HEK293 (cell line): ENCODE results near the gene TEAD1.

Experiments
- CTCF ChIA-PET: fragments of 350-600 bp; formaldehyde crosslinking; extraction: SDS; loops from one replicate; lab custom pipeline; 2021; ENCODE audit warnings: antibody characterized with exemption; lab: Yijun Ruan, JAX
- POLR2A ChIA-PET: fragments of 300-600 bp; formaldehyde crosslinking; extraction: SDS; loops from one replicate; lab custom pipeline; 2020; ENCODE audit warnings: antibody characterized with exemption, inconsistent platforms; lab: Yijun Ruan, JAX
- H3K27ac ChIP-seq: fragments of 200-500 bp; sonication (Bioruptor generic); 2 replicates; pipeline ENCODE4 v1.5.1; 2014; ENCODE audit warnings: low read depth, low read length, control low read depth, inconsistent platforms; ENCODE audit errors: extremely low read depth
- H3K36me3 ChIP-seq, 2 experiments: fragments of 200-500 bp in 1 of 2; sonication (Bioruptor generic) in 1 of 2; 1 replicate in 1 of 2; 2 replicates in 1 of 2; pipeline ENCODE4 v1.5.1; 2014 to 2017; ENCODE audit warnings: inconsistent platforms in 2 of 2, low read length in 2 of 2; ENCODE audit not compliant: control insufficient read depth in 2 of 2, insufficient read depth in 1 of 2
- H3K4me1 ChIP-seq: fragments of 200-500 bp; sonication (Bioruptor generic); 2 replicates; pipeline ENCODE4 v1.5.1; 2014; ENCODE audit warnings: mild to moderate bottlenecking, low read length, inconsistent platforms; ENCODE audit not compliant: control insufficient read depth, insufficient read depth
- H3K4me3 ChIP-seq: 2 replicates; pipeline ENCODE4 v1.5.1; 2011; ENCODE audit warnings: low read depth, mild to moderate bottlenecking, control low read depth, low read length, moderate library complexity
- H3K9me3 ChIP-seq: fragments of 200-500 bp; sonication (Bioruptor generic); 2 replicates; pipeline ENCODE4 v1.5.1; 2014; ENCODE audit warnings: low read depth, low read length, inconsistent platforms; ENCODE audit not compliant: control insufficient read depth, insufficient read depth
- BCL6B ChIP-seq: fragments of 450-650 bp; formaldehyde crosslinking; IDR thresholded peaks from 2 replicates; pipeline ENCODE4 v1.5.1; 2017; ENCODE audit warnings: missing biosample characterization, missing genetic modification characterization
- KLF10 ChIP-seq: fragments of 450-650 bp; IDR thresholded peaks from 2 replicates; pipeline ENCODE4 v1.5.1; 2018; ENCODE audit warnings: missing biosample characterization, mild to moderate bottlenecking, missing genetic modification characterization
- KLF8 ChIP-seq: fragments of 450-650 bp; formaldehyde crosslinking; IDR thresholded peaks from 2 replicates; pipeline ENCODE4 v1.5.1; 2016; ENCODE audit warnings: missing biosample characterization, missing genetic modification characterization
- KLF9 ChIP-seq: fragments of 450-650 bp; formaldehyde crosslinking; IDR thresholded peaks from 2 replicates; pipeline ENCODE4 v1.5.1; 2016; ENCODE audit warnings: missing biosample characterization, missing genetic modification characterization, low read depth
- TCF7L2 ChIP-seq: IDR thresholded peaks from 2 replicates; pipeline ENCODE4 v1.6.1; 2011; ENCODE audit warnings: low read depth, mild to moderate bottlenecking, inconsistent platforms, low read length, moderate library complexity, borderline replicate concordance
- ZBTB1 ChIP-seq: fragments of 450-650 bp; formaldehyde crosslinking; IDR thresholded peaks from 2 replicates; pipeline ENCODE4 v1.5.1; 2016; ENCODE audit warnings: missing biosample characterization, missing genetic modification characterization
- ZBTB11 ChIP-seq: fragments of 450-650 bp; formaldehyde crosslinking; conservative IDR thresholded peaks from 2 replicates; pipeline ENCODE4 v1.5.1; 2016; ENCODE audit warnings: low read depth, missing biosample characterization, missing genetic modification characterization
- ZBTB17 ChIP-seq: fragments of 450-650 bp; formaldehyde crosslinking; IDR thresholded peaks from 2 replicates; pipeline ENCODE4 v1.5.1; 2016; ENCODE audit warnings: missing biosample characterization, missing genetic modification characterization
- ZEB2 ChIP-seq: fragments of 450-650 bp; formaldehyde crosslinking; IDR thresholded peaks from 2 replicates; pipeline ENCODE4 v1.5.1; 2016; ENCODE audit warnings: missing biosample characterization, missing genetic modification characterization
- ZNF138 ChIP-seq: fragments of 450-650 bp; formaldehyde crosslinking; IDR thresholded peaks from 2 replicates; pipeline ENCODE4 v1.5.1; 2016; ENCODE audit warnings: missing biosample characterization, missing genetic modification characterization, borderline replicate concordance
- ZNF146 ChIP-seq: fragments of 450-650 bp; formaldehyde crosslinking; IDR thresholded peaks from 2 replicates; pipeline ENCODE4 v1.5.1; 2016; ENCODE audit warnings: missing biosample characterization, missing genetic modification characterization
- ZNF155 ChIP-seq: fragments of 450-650 bp; formaldehyde crosslinking; IDR thresholded peaks from 2 replicates; pipeline ENCODE4 v1.5.1; 2016; ENCODE audit warnings: missing biosample characterization, missing genetic modification characterization
- ZNF16 ChIP-seq: fragments of 450-650 bp; formaldehyde crosslinking; IDR thresholded peaks from 2 replicates; pipeline ENCODE4 v1.5.1; 2016; ENCODE audit warnings: low read depth, missing biosample characterization, missing genetic modification characterization
- ZNF175 ChIP-seq: fragments of 450-650 bp; formaldehyde crosslinking; IDR thresholded peaks from 2 replicates; pipeline ENCODE4 v1.5.1; 2016; ENCODE audit warnings: missing biosample characterization, missing genetic modification characterization
- ZNF18 ChIP-seq: fragments of 450-650 bp; formaldehyde crosslinking; IDR thresholded peaks from 2 replicates; pipeline ENCODE4 v1.5.1; 2016; ENCODE audit warnings: missing biosample characterization, missing genetic modification characterization
- ZNF202 ChIP-seq: fragments of 450-650 bp; formaldehyde crosslinking; IDR thresholded peaks from 2 replicates; pipeline ENCODE4 v1.5.1; 2016; ENCODE audit warnings: missing biosample characterization, missing genetic modification characterization, borderline replicate concordance
- ZNF248 ChIP-seq: fragments of 450-650 bp; formaldehyde crosslinking; IDR thresholded peaks from 2 replicates; pipeline ENCODE4 v1.5.1; 2017; ENCODE audit warnings: missing biosample characterization, missing genetic modification characterization
- ZNF488 ChIP-seq: fragments of 450-650 bp; formaldehyde crosslinking; IDR thresholded peaks from 2 replicates; pipeline ENCODE4 v1.5.1; 2016; ENCODE audit warnings: missing biosample characterization, missing genetic modification characterization
- ZNF501 ChIP-seq: fragments of 450-650 bp; formaldehyde crosslinking; IDR thresholded peaks from 2 replicates; pipeline ENCODE4 v1.5.1; 2016; ENCODE audit warnings: missing biosample characterization, missing genetic modification characterization
- ZNF518A ChIP-seq: fragments of 450-650 bp; formaldehyde crosslinking; conservative IDR thresholded peaks from 2 replicates; pipeline ENCODE4 v1.5.1; 2016; ENCODE audit warnings: low read depth, missing biosample characterization, missing genetic modification characterization
- ZNF645 ChIP-seq: fragments of 450-650 bp; formaldehyde crosslinking; IDR thresholded peaks from 2 replicates; pipeline ENCODE4; 2016; ENCODE audit warnings: missing biosample characterization, missing genetic modification characterization
- ZNF747 ChIP-seq: fragments of 450-650 bp; formaldehyde crosslinking; IDR thresholded peaks from 2 replicates; pipeline ENCODE4 v1.5.1; 2016; ENCODE audit warnings: missing biosample characterization, missing genetic modification characterization
- ZNF777 ChIP-seq: fragments of 450-650 bp; formaldehyde crosslinking; IDR thresholded peaks from 2 replicates; pipeline ENCODE4 v1.5.1; 2017; ENCODE audit warnings: missing biosample characterization, missing genetic modification characterization, borderline replicate concordance

Gene TEAD1

GRCh38 chr11:12636871-12637410, 37.3 kb upstream of the TEAD1 start:
- H3K27ac ChIP-seq, result no peak overlapping the region
- no peaks in the 10 kb centered on the region for H3K36me3 ChIP-seq
- ChIA-PET CTCF (no interaction called here), POLR2A (no interaction called here)
- no peak overlapping the region for H3K4me3 ChIP-seq
- no peaks in the 10 kb centered on the region for H3K4me1 ChIP-seq
- TF ChIP-seq ZNF645 (tag by site-specific recombination), result no peak
- no peak for TF ChIP-seq ZNF248 (tag by site-specific recombination)
- no peak for TF ChIP-seq KLF8 (tag by site-specific recombination)
- TF ChIP-seq BCL6B (tag by site-specific recombination), result no peak
- no peak for TF ChIP-seq ZNF488 (tag by site-specific recombination)
- TF ChIP-seq ZNF518A (tag by site-specific recombination), result no peak
- TF ChIP-seq TCF7L2, result no peak
- TF ChIP-seq ZBTB17 (tag by site-specific recombination), result no peak
- no peak for TF ChIP-seq ZNF138 (tag by site-specific recombination)
- no peak for TF ChIP-seq ZNF16
- TF ChIP-seq ZEB2 (tag by site-specific recombination), result no peak
- TF ChIP-seq ZBTB1, result no peak
- H3K9me3 ChIP-seq, result no peaks in the 10 kb centered on the region

GRCh38 chr11:12639388-12639787, 34.8 kb upstream of the TEAD1 start:
- Histone ChIP-seq H3K27ac (no peak overlapping the region), H3K36me3 (no peaks in the 10 kb centered on the region), H3K4me1 (no peaks in the 10 kb centered on the region), H3K4me3 (no peak overlapping the region), H3K9me3 (no peaks in the 10 kb centered on the region)
- POLR2A ChIA-PET, result interaction anchor here (1.2 kb wide), 1 partner anchor 12 kb away, joined by 4 read pairs; no protein-coding TSS in a partner anchor
- CTCF ChIA-PET, result interaction anchor here (0.8 to 1.1 kb wide), 2 partner anchors 17 to 249 kb away, joined by 3 to 5 read pairs; no protein-coding TSS in a partner anchor
- no peak for TF ChIP-seq ZNF155 (tag by site-specific recombination)
- TF ChIP-seq ZNF202 (tag by site-specific recombination), result no peak
- no peak for TF ChIP-seq ZNF175
- no peak for TF ChIP-seq ZNF146 (tag by site-specific recombination)
- no peak for TF ChIP-seq KLF10 (tag by site-specific recombination)
- TF ChIP-seq KLF9 (tag by site-specific recombination), result no peak
- TF ChIP-seq ZNF777 (tag by site-specific recombination), result no peak
- no peak for TF ChIP-seq ZNF18 (tag by site-specific recombination)
- TF ChIP-seq ZNF501 (tag by site-specific recombination), result no peak
- no peak for TF ChIP-seq ZNF747 (tag by site-specific recombination)
- TF ChIP-seq ZBTB11 (tag by site-specific recombination), result no peak
